Forelimb muscle (tissue), 1 donor: ENCODE measurements around the gene OR10J5. TPM values are rescaled to one million over a fixed set of nuclear protein-coding genes. Genes with fewer than 3 reads are reported as not detected.

Experiments used
- polyA plus RNA-seq: library from polyadenylated mRNA; unstranded; fragments of 120-200 nt; gene quantifications from one replicate; pipeline ENCODE4 v1.2.1, GENCODE V29; 2013; ENCODE audit not compliant: insufficient read length

Gene OR10J5
- polyA plus RNA-seq, 1 donor, result not detected

Other genes with a start within 250 kb of the OR10J5 start
- 0.42 TPM for gene FCER1A, start 233.7 kb downstream of the OR10J5 start, polyA plus RNA-seq
- not detected for gene OR10J4, start 103.8 kb downstream of the OR10J5 start, polyA plus RNA-seq
- gene OR10J1, start 96.3 kb downstream of the OR10J5 start, polyA plus RNA-seq, result not detected
- gene APCS, start 51.8 kb upstream of the OR10J5 start, polyA plus RNA-seq, result not detected
- not detected for gene CRP, start 178.6 kb upstream of the OR10J5 start, polyA plus RNA-seq
- gene DUSP23, start 245.0 kb upstream of the OR10J5 start, polyA plus RNA-seq, result 7.9 TPM